B cell (primary cell): ENCODE measurements around the gene DLG2.

Source experiments
- CTCF ChIP-seq: fragments of 200-600 bp; IDR thresholded peaks from one replicate; pipeline ENCODE4 v1.8.0; 2022; ENCODE audit warnings: antibody characterized with exemption, mild to moderate bottlenecking
- EZH2 ChIP-seq: IDR thresholded peaks from 2 replicates; pipeline ENCODE4 v1.6.1; 2012; ENCODE audit warnings: borderline replicate concordance, low read depth, mild to moderate bottlenecking, moderate library complexity, low read length; ENCODE audit not compliant: insufficient read depth, poor library complexity, severe bottlenecking

- TF ChIP-seq EZH2 (no peak), CTCF (no peak)
These were observed 796.8 kb downstream of the DLG2 start for GRCh38 chr11:84830372-84830771.
